ENCODE results near the gene CBX6. TPM values are rescaled to one million over a fixed set of nuclear protein-coding genes. Genes with fewer than 3 reads are reported as not detected.

The CBX6 gene
- total RNA-seq, 4 donors from 2014 or later, result 7.0 to 35.5 (median 10.7) TPM

DNA sequence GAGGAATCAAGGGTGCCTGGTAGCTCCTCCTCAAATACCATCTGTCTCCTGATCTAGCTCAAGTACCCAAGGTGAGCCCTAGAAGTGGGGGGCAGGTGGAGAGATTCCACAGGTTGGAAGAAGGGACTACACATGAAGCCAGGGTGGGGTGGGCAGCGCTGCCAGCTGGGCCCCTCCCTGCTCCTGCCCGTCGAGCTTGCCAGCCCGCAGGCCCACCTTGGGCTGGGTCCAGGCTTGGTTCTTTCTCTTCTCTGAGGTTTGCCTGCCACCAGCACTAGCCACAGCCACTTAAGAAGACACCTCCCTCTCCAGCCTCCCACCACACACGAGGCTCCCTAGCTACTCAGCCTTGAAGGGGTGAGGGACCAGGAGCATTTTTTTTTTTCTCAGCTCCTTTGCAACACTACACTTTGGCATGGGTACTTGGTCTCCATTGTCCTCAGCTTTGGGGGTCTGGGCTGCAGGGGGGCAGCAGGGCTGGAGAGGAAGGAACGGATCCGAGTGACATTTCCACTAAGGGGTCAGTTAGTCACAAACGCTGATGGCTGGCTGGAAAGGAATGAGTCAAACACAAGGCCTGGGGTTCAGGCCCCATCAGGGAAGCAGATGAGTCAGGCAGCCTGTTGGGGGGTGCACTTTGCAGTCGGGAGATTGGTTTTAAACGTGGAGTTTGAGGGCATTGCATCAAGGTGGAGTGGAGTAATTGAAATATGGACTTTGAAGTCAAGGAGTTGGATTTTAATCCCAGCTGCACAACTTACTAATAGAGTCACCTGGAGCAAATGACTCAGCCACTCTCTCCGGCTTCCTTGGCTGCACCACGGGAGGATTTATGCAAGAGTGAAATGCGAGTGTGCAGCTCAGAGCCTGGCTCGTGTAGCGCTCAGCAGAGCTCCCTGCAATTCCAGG lies 20.8 kb downstream of the CBX6 start:
- no peak overlapping the region for H3K27ac ChIP-seq
- DNase-seq, result no peak

DNA sequence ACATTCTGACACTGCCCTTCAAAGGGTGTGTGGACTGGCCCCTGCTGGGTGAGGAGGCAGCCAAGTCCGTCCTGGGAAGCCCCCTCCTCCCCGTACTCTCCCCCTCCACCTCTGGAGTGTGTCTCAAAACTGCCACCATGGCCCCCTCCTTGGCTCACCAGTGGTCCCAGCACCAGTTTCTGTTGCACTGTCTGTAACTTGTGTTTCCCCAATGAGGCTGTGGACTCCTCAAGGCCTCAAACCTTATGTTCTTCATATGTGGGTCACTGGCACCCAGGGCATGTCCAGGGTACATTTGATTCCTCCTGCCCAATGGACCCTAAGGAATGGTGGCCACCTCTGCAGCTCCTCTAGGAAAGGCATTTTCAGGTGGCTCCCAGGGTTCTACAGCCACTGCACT lies 21.6 kb downstream of the CBX6 start:
- no peak overlapping the region for H3K4me3 ChIP-seq
- H3K4me1 ChIP-seq, result no peaks in the 10 kb centered on the region
- DNase-seq, result no peak
- no peak overlapping the region for H3K27ac ChIP-seq
- H3K27me3 ChIP-seq, result no peaks in the 10 kb centered on the region
- TF ChIP-seq, protein P1, sequence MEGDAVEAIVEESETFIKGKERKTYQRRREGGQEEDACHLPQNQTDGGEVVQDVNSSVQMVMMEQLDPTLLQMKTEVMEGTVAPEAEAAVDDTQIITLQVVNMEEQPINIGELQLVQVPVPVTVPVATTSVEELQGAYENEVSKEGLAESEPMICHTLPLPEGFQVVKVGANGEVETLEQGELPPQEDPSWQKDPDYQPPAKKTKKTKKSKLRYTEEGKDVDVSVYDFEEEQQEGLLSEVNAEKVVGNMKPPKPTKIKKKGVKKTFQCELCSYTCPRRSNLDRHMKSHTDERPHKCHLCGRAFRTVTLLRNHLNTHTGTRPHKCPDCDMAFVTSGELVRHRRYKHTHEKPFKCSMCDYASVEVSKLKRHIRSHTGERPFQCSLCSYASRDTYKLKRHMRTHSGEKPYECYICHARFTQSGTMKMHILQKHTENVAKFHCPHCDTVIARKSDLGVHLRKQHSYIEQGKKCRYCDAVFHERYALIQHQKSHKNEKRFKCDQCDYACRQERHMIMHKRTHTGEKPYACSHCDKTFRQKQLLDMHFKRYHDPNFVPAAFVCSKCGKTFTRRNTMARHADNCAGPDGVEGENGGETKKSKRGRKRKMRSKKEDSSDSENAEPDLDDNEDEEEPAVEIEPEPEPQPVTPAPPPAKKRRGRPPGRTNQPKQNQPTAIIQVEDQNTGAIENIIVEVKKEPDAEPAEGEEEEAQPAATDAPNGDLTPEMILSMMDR (IDR thresholded peaks at IDR 0.05), result no peak
- no peak for TF ChIP-seq POLR2A (IDR thresholded peaks at IDR 0.05)
- no peaks in the 10 kb centered on the region for H3K36me3 ChIP-seq
- H3K9me3 ChIP-seq, result no peaks in the 10 kb centered on the region

More for the DNA sequence above, 20.8 kb downstream of the CBX6 start:
- TF ChIP-seq, protein P1 (IDR thresholded peaks at IDR 0.05), result no peak
- TF ChIP-seq POLR2A (IDR thresholded peaks at IDR 0.05), result no peak
- Histone ChIP-seq H3K9me3 (no peaks in the 10 kb centered on the region), H3K4me1 (no peaks in the 10 kb centered on the region), H3K4me3 (no peak overlapping the region), H3K36me3 (no peaks in the 10 kb centered on the region), H3K27me3 (no peaks in the 10 kb centered on the region)

DNA sequence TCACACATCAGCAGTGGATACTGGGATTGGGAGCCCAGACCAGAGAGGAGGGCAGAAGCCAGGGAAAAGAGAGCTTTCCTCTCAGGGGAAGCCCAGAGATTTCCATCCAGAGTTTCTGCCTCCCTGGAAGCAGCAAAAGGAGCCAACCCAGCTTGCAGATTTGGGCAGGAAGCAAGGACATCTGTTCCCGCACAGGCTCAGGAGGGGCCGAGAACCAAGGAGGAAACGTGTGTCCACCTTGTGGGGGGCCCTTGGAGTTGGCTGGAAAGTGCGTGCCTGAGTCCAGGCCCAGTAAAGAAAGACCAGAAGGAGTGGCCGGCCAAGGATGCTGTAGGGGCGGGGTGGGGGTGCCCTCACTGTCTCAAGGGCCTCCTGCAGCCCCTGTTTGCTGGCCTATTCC lies 22.2 kb downstream of the CBX6 start:
- Histone ChIP-seq H3K4me3 (no peak overlapping the region), H3K27ac (no peak overlapping the region), H3K9me3 (no peaks in the 10 kb centered on the region), H3K27me3 (no peaks in the 10 kb centered on the region), H3K36me3 (no peaks in the 10 kb centered on the region), H3K4me1 (no peaks in the 10 kb centered on the region)
- DNase-seq, result no peak
- no peak for TF ChIP-seq POLR2A (IDR thresholded peaks at IDR 0.05)
- TF ChIP-seq, protein P1 (IDR thresholded peaks at IDR 0.05), result no peak

DNA sequence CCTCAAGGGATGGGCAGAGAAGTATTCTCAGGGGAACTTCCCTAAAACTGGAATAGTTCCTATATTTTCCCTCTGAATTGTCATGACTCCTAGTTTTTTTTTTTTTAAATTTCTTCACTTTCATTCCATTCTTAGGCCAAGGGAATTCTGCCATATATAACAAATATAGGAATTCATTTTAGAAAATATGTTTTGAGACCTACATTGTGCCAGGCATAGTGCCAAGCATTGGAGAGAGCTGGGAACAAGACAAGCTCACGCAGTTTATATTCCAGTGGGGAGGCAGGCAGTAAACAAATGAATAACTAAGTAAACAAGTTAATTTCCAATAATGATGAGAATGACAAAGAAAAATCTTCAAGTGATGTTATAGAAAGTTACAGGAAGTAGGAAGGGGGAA lies 25.6 kb downstream of the CBX6 start:
- H3K27me3 ChIP-seq, result peaks cover 0 to 16% of the 10 kb centered on the region in 2 donors
- no peak overlapping the region for H3K27ac ChIP-seq
- no peaks in the 10 kb centered on the region for H3K36me3 ChIP-seq
- H3K4me1 ChIP-seq, result peaks cover 0 to 17% (median 9%) of the 10 kb centered on the region in 4 donors
- no peaks in the 10 kb centered on the region for H3K9me3 ChIP-seq
- DNase-seq, result no peak
- H3K4me3 ChIP-seq, result no peak overlapping the region
- TF ChIP-seq, protein P1 (IDR thresholded peaks at IDR 0.05), result no peak
- TF ChIP-seq POLR2A (IDR thresholded peaks at IDR 0.05), result no peak

DNA sequence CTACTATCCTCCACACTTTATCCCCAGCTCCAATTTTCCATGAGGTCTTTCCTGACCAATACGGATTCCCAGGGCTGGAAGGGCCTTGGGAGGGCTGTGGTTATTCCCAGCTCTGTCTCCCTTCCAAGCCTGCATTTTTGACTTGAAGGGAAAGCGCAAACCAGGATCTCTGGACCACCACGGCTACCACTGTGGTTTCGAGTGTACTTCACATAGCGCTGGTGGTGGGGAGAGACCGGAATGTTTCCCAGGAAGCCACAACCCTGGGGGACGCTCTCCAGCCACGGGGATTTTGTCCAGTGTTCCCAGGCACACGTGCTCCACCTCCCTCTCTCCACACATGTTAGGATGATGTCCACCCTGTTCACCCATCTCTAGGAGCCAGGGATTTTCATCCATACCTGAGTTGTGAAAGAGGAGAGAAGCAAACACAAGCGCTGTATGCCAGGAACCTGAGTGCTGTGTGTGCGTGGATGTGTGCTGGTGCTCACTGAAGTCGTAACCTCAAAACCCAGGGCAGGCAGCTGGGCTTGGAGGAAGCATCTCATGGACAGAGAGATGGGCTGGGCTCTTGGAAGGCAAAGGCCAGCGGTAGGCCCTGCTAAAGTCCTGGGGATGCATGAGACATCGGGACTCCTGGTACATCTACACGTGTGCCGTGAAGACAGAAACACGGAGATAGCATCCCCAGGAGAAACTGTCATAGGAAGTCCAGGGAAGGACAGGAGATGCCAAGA lies 26.8 kb downstream of the CBX6 start:
- DNase-seq, result no peak
- H3K36me3 ChIP-seq, result no peaks in the 10 kb centered on the region
- H3K4me3 ChIP-seq, result no peak overlapping the region
- H3K27me3 ChIP-seq, result peaks cover 0 to 16% of the 10 kb centered on the region in 2 donors
- TF ChIP-seq, protein P1 (IDR thresholded peaks at IDR 0.05), result no peak
- H3K27ac ChIP-seq, result no peak overlapping the region
- H3K9me3 ChIP-seq, result no peaks in the 10 kb centered on the region
- H3K4me1 ChIP-seq, result peaks cover 0 to 17% (median 9%) of the 10 kb centered on the region in 4 donors

Measured in Peyer's patch (tissue), 4 donors.